Activated CD8-positive, alpha-beta T cell treated with anti-CD3 and anti-CD28 coated beads, Interleukin-2, amount 10 ng/mL, durations not matched to agents 7 days and 5 days (primary cell): Measurements from ENCODE around the gene SLC28A1. TPM values are rescaled to one million over a fixed set of nuclear protein-coding genes. Genes with fewer than 3 reads are reported as not detected.
"Not testable (repeated sequence)": the region's sequence is repeated elsewhere in the genome, so short reads cannot be mapped to it uniquely, and the experiment has no call there.

ENCODE experiments used
- ATAC-seq: fragments of 150-1000 bp; cut with Tn5 transposase; one replicate; pipeline ENCODE4 v1.10.0; 2021; ENCODE audit warnings: moderate library complexity
- CTCF ChIA-PET: fragments of 350-600 bp; sonication (Branson Sonifier 250); formaldehyde crosslinking; loops from one replicate; lab custom pipeline; 2021; ENCODE audit warnings: antibody characterized with exemption; lab: Charles Lee
- POLR2A ChIA-PET: fragments of 350-600 bp; sonication (Branson Sonifier 250); formaldehyde crosslinking; loops from one replicate; lab custom pipeline; 2021; ENCODE audit warnings: antibody characterized with exemption; lab: Charles Lee
- DNase-seq: peaks from one replicate; pipeline ENCODE4 v3.0.0-alpha.2; 2020
- H3K27ac Mint-ChIP-seq: one replicate; pipeline ENCODE4 v1.8.0; 2021; ENCODE audit warnings: mild to moderate bottlenecking, mixed read lengths
- H3K27me3 Mint-ChIP-seq: one replicate; pipeline ENCODE4 v1.8.0; 2021; ENCODE audit warnings: low read depth, mixed read lengths
- H3K36me3 Mint-ChIP-seq: one replicate; pipeline ENCODE4 v1.8.0; 2021; ENCODE audit warnings: low read depth, mixed read lengths
- H3K4me1 Mint-ChIP-seq: one replicate; pipeline ENCODE4 v1.8.0; 2021; ENCODE audit warnings: low read depth, mixed read lengths
- H3K4me3 Mint-ChIP-seq: one replicate; pipeline ENCODE4 v1.8.0; 2021; ENCODE audit warnings: mild to moderate bottlenecking, mixed read lengths
- H3K9me3 Mint-ChIP-seq: one replicate; pipeline ENCODE4 v1.8.0; 2022; ENCODE audit warnings: mixed read lengths; ENCODE audit not compliant: insufficient read depth
- total RNA-seq, 2 experiments: library from RNA; stranded (reverse); gene quantifications; one replicate each; pipeline ENCODE4 v1.2.3, GENCODE V29; 2021

Gene SLC28A1, protein sequence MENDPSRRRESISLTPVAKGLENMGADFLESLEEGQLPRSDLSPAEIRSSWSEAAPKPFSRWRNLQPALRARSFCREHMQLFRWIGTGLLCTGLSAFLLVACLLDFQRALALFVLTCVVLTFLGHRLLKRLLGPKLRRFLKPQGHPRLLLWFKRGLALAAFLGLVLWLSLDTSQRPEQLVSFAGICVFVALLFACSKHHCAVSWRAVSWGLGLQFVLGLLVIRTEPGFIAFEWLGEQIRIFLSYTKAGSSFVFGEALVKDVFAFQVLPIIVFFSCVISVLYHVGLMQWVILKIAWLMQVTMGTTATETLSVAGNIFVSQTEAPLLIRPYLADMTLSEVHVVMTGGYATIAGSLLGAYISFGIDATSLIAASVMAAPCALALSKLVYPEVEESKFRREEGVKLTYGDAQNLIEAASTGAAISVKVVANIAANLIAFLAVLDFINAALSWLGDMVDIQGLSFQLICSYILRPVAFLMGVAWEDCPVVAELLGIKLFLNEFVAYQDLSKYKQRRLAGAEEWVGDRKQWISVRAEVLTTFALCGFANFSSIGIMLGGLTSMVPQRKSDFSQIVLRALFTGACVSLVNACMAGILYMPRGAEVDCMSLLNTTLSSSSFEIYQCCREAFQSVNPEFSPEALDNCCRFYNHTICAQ
- not detected for total RNA-seq

DNA sequence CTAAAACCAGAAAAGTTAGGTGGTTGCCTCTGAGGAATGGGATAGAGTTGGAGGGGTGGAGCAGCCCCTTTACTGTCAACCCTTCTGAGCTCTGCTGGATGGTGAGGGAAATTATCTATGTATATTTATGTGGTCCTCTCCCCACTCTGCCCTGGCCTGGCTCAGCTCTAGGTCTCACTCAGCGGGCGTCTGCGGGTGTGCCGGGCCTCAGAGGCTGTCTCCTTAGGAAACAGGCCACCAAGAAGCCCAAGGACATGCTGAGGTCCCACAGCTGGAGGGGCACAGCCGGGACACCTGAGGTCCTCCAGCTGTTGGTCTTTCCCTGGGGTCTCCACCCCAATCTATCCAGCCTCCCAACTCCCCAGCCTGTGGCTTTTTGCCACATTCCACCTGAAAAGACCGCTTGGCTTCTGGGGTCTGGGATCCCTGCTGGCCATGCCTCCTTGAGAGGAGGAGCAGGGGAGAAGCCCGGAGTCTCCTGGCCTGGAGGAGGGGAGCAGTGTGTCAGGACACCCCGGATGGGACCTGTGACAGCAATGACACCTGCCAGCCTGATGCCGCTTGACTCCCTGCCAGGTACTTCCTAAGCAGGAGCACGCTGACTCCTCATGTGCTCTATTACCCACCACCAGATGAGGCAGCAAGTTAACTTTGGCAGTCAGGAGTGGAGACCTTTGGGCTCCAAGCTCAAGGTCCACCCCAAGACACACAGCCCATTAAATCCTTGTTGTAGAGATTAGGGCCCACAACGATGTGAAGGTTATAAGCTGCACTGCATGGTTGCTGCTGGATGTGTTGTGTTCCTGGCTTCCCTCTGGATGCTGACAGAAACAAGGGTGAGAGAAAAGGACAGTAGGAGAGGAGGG is at the start of gene SLC28A1:
TSS of gene SLC28A1 (plus strand) at position 747 of the 866 bp plus-strand sequence. CDS start 3,099 bp downstream, outside the sequence.
- DNase-seq = no peak
- POLR2A ChIA-PET = interaction anchor here (0.7 kb wide), 1 partner anchor 119 kb away, joined by 3 read pairs; no protein-coding TSS in a partner anchor
- Mint-ChIP-seq H3K4me1 (no peaks in the 10 kb centered on the region), H3K27me3 (peaks cover 3% of the 10 kb centered on the region), H3K4me3 (no peak within 1 kb of the TSS), H3K9me3 (no peaks in the 10 kb centered on the region), H3K36me3 (no peaks in the 10 kb centered on the region), H3K27ac (no peak within 1 kb of the TSS)
- no peak for ATAC-seq
- CTCF ChIA-PET = interaction anchor here (0.9 kb wide), 1 partner anchor 11 kb away, joined by 3 read pairs; no protein-coding TSS in a partner anchor

DNA sequence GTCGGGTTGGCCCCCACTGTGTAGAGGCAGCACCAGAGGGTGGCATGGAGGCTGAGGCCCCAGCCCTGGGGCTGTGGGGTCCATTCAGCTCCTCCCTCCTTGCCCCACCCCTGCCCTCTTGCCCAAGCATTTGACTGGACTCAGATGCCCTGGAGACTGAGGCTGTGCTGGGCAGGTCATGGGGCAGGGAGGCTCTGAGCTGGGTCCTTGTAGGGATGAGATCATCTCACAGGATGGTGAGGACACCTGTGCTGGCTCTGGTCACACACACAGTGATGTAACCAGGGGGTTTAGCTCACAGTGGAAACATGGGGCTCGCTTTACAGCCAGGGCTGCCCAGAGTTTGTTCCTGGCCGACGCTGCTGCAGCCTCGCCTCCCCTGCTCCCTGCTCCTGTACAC is 49.5 kb upstream of the SLC28A1 start:
- Mint-ChIP-seq H3K4me3 (no peak overlapping the region), H3K9me3 (no peaks in the 10 kb centered on the region), H3K4me1 (no peaks in the 10 kb centered on the region), H3K36me3 (no peaks in the 10 kb centered on the region), H3K27ac (no peak overlapping the region), H3K27me3 (peaks cover 32% of the 10 kb centered on the region)
- ChIA-PET CTCF (interaction anchor here (1.6 to 2.4 kb wide), 2 partner anchors 11 kb away, joined by 4 to 12 read pairs; no protein-coding TSS in a partner anchor), POLR2A (no interaction called here)
- DNase-seq (no peak), ATAC-seq (no peak)

DNA sequence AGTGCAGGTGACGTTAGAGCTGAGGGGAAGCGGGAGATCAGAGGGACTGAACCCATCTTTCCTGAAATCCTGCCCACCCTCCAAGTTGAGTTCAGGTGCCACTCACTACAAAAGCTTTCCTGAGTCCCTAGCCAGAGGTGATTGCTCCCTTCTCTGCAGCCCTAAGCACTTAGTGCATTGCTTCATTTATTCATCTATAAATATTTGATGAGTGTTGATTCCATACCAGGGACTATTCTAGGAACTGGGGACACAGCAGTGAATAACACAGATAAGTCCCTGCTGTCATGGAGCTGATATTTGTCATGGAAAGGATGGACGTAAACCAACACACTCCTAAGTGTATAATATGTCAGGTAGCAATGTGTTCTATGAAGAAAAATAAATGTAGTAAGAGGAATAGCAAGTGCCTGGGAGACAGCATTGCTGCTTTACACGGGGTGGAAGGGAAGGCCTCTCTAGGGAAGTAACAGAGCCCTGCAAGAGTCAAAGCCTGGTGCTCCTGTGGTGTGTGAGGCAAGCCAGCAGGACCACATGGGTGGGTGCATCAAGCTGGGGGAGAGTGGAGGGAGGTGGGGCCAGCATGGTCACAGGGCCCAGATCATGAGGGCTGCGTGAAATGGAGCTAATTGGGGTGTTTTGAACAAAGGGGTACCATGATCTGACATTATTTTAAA is 48.7 kb upstream of the SLC28A1 start:
- no peak overlapping the region for H3K4me3 Mint-ChIP-seq
- no peak for DNase-seq
- no peaks in the 10 kb centered on the region for H3K4me1 Mint-ChIP-seq
- no peaks in the 10 kb centered on the region for H3K36me3 Mint-ChIP-seq
- ChIA-PET CTCF (interaction anchor here (2.4 kb wide), 1 partner anchor 10 kb away, joined by 12 read pairs; no protein-coding TSS in a partner anchor), POLR2A (no interaction called here)
- peaks cover 28% of the 10 kb centered on the region for H3K27me3 Mint-ChIP-seq
- no peak overlapping the region for H3K27ac Mint-ChIP-seq
- H3K9me3 Mint-ChIP-seq = no peaks in the 10 kb centered on the region
- no peak for ATAC-seq

DNA sequence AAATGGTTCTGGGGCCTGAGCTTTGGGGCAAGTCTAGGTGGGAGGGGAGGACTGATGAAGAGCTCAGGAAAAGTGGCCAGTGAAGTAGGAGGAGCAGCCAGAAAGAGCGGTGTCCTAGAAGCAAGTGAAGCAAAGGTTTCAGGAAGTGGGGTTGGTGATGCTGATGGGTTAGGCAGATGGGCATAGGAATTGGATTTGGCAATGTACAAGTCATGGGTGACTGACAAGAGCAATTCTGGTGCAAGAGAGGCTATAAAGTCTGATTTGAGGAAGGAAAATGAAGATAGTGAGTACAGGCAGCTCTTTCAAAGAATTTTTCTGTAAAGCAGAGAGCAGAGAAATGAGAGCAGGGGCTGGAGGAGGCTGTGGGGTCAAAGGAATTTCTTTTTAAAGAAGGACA is 47.6 kb upstream of the SLC28A1 start:
- Mint-ChIP-seq H3K27ac (no peak overlapping the region), H3K4me3 (no peak overlapping the region), H3K27me3 (peaks cover 22% of the 10 kb centered on the region), H3K36me3 (no peaks in the 10 kb centered on the region), H3K4me1 (no peaks in the 10 kb centered on the region), H3K9me3 (no peaks in the 10 kb centered on the region)
- POLR2A ChIA-PET = no interaction called here
- CTCF ChIA-PET = no interaction called here
- DNase-seq (no peak), ATAC-seq (no peak)

DNA sequence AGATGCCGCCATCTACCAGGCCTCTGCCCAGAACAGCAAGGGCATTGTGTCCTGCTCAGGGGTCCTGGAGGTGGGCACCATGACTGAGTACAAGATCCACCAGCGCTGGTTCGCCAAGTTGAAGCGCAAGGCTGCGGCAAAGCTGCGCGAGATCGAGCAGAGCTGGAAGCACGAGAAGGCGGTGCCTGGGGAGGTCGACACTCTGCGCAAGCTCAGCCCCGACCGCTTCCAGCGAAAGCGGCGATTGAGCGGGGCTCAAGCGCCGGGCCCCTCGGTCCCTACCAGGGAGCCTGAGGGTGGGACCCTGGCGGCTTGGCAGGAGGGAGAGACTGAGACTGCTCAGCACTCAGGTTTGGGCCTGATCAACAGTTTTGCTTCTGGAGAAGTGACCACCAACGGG is 44.7 kb upstream of the SLC28A1 start:
- Mint-ChIP-seq H3K27me3 (peaks cover 16% of the 10 kb centered on the region), H3K4me1 (no peaks in the 10 kb centered on the region), H3K36me3 (no peaks in the 10 kb centered on the region), H3K27ac (no peak overlapping the region), H3K9me3 (no peaks in the 10 kb centered on the region), H3K4me3 (no peak overlapping the region)
- no peak for ATAC-seq
- ChIA-PET CTCF (no interaction called here), POLR2A (no interaction called here)
- no peak for DNase-seq

DNA sequence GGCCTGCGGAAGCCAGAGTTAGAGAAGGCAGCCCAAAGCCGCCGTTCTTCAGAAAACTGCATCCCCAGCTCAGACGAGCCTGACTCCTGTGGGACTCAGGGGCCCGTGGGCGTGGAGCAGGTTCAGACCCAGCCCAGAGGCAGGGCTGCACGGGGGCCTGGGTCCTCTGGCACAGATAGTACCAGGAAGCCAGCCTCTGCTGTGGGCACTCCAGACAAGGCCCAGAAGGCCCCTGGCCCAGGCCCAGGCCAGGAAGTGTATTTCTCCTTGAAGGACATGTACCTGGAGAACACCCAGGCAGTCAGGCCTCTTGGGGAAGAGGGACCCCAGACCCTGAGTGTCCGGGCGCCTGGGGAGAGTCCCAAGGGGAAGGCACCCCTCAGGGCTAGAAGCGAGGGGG is 44.2 kb upstream of the SLC28A1 start:
- H3K27me3 Mint-ChIP-seq = peaks cover 16% of the 10 kb centered on the region
- no peaks in the 10 kb centered on the region for H3K36me3 Mint-ChIP-seq
- H3K27ac Mint-ChIP-seq = no peak overlapping the region
- no peak for ATAC-seq
- H3K9me3 Mint-ChIP-seq = no peaks in the 10 kb centered on the region
- H3K4me3 Mint-ChIP-seq = no peak overlapping the region
- ChIA-PET CTCF (no interaction called here), POLR2A (no interaction called here)
- DNase-seq = no peak
- H3K4me1 Mint-ChIP-seq = no peaks in the 10 kb centered on the region

DNA sequence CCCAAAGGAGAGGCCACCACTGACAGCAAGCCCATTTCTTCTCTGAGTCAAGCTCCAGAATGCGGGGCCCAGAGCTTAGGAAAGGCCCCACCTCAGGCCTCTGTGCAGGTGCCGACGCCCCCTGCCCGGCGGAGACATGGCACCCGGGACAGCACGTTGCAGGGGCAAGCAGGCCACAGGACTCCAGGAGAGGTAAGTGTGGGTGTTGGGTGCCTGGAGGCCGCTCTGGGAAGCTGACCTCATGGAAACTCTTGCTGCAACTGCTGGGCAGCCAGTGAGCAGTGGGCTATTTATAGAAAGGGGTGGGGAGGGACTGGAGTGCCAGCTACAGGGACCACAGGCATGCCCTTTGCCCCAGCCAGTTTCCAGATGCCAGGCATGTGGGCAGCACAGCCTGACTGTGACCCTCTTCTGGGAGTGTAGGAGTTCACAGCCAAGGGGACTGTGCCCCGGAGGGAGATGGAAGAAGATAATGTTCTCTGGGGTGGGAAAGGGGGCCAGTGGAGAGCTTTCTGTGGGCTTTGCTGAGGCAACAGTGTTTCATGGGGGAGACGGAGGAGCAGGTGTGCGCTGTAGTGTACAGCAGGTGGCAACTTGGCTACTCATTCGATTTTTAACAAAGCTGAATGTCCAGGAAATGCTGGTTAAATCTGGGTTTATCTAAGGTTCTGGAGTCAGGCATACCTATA is 43.6 kb upstream of the SLC28A1 start:
- ATAC-seq (no peak), DNase-seq (no peak)
- no peak overlapping the region for H3K27ac Mint-ChIP-seq
- H3K27me3 Mint-ChIP-seq = peaks cover 14% of the 10 kb centered on the region
- ChIA-PET POLR2A (no interaction called here), CTCF (no interaction called here)
- peaks cover under 1% of the 10 kb centered on the region for H3K9me3 Mint-ChIP-seq
- H3K4me1 Mint-ChIP-seq = no peaks in the 10 kb centered on the region
- H3K4me3 Mint-ChIP-seq = no peak overlapping the region
- H3K36me3 Mint-ChIP-seq = no peaks in the 10 kb centered on the region

DNA sequence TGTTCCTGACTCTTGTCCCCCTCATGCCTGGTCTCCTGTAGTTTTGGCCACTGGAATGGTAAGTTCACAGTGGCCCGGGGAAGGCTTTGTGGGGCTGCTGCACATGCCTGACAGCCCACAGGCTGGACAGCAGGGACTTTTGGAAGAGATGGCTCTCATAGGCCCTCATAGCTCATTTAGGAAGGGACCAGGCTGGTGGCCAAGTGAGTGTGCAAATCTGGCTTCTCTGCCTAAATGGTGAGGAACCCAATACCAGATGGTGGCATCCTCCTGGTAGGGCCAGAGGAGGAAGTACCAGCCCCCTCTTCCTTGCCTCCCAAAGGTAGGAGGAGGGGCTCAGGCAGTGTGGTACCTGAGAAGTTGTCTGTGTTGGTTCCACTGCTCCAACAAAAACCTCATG is 41.7 kb upstream of the SLC28A1 start:
- DNase-seq (no peak), ATAC-seq (no peak)
- Mint-ChIP-seq H3K9me3 (peaks cover 12% of the 10 kb centered on the region), H3K27ac (no peak overlapping the region), H3K36me3 (peaks cover 7% of the 10 kb centered on the region), H3K4me1 (no peaks in the 10 kb centered on the region), H3K4me3 (no peak overlapping the region), H3K27me3 (peaks cover 5% of the 10 kb centered on the region)
- ChIA-PET CTCF (no interaction called here), POLR2A (no interaction called here)

DNA sequence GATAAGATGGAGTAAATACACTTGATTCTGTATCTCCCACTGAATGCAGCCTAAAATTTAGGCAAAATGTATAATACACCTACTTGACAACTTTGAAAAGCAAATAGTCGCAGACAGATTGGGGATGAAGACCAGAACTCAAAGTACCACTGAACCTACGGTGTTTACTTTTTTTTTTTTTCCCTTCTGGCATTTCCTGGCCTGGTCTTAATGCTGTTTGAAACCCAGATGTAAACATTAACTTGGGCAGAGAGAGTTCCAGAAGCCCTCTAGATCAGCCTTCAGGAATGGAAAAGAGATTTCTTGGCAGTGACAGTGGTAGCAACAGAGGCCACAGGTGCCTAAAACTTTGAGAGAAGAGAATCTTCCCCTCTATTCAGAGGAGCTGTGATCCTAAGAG is 39.5 kb upstream of the SLC28A1 start:
- no peak for DNase-seq
- POLR2A ChIA-PET = interaction anchor here (0.6 kb wide), 1 partner anchor 659 kb away, joined by 5 read pairs; no protein-coding TSS in a partner anchor
- CTCF ChIA-PET = interaction anchor here (0.6 to 2.6 kb wide), 8 partner anchors 11 to 1980 kb away, joined by 3 to 12 read pairs (median 4); no protein-coding TSS in a partner anchor
- Mint-ChIP-seq H3K4me1 (no peaks in the 10 kb centered on the region), H3K4me3 (no peak overlapping the region), H3K27ac (no peak overlapping the region), H3K36me3 (peaks cover 7% of the 10 kb centered on the region), H3K9me3 (peaks cover 12% of the 10 kb centered on the region), H3K27me3 (peaks cover 5% of the 10 kb centered on the region)
- no peak for ATAC-seq

DNA sequence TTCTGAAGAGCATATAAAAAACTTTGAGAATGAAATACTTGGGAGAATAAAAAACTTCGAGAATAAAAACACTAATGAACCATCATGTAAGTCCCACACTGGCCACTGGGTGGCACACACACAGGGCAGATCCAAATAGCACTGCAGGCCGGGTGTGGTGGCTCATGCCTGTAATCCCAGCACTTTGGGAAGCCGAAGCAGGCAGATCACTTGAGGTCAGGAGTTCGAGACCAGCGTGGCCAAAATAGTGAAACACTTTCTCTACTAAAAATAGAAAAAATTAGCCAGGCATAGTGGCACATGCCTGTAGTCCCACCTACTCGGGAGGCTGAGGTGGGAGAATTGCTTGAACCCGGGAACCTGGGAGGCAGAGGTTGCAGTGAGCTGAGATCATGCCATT is 38.8 kb upstream of the SLC28A1 start:
- H3K4me1 Mint-ChIP-seq, H3K4me3 Mint-ChIP-seq, H3K36me3 Mint-ChIP-seq, H3K27ac Mint-ChIP-seq, H3K27me3 Mint-ChIP-seq, ATAC-seq, POLR2A ChIA-PET: not testable (repeated sequence)
- peaks cover 12% of the 10 kb centered on the region for H3K9me3 Mint-ChIP-seq
- peak; percentile 58 for DNase-seq
- CTCF ChIA-PET = interaction anchor here (0.7 to 2.6 kb wide), 8 partner anchors 11 to 1981 kb away, joined by 3 to 12 read pairs (median 4); no protein-coding TSS in a partner anchor
